ENCODE measurements around the gene ADCY6. TPM values are rescaled to one million over a fixed set of nuclear protein-coding genes. Genes with fewer than 3 reads are reported as not detected.

ADCY6 gene
- total RNA-seq, 4 donors from 2014 or later, result 11.4 to 13.6 (median 12.6) TPM

DNA sequence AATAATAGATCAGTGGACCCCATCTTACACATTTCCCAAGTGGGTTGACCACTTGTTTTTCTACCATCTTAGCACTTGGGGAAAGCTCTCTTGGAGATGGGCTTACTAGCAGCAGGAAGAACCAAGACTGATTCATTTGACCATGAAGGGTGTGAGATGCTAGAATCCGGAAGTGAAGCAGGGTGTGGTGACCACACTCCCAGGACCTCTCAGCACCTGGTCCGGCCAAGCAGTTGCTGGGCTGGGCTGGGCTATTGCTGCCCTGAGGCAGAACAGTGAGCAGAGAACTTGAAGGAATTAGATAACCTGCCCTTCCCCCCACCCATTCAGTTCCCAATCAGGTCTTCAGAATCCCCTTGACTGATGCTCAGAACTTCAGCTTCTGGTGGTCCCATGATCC lies 24.4 kb downstream of the ADCY6 start:
- no peak overlapping the region for H3K27ac ChIP-seq
- ATAC-seq (no peak), DNase-seq (no peak)
- in situ Hi-C loops (cut with MboI; ENCODE audit: low sequenced_read_pairs in 4 of 4), result loop anchor here in 1 of 4 donors (5.0 kb wide), 1 partner anchor 33 kb away; no protein-coding TSS in a partner anchor
- no peak overlapping the region for H3K4me3 ChIP-seq
- peaks cover 0 to 14% of the 10 kb centered on the region in 2 donors for H3K4me1 ChIP-seq
- no peaks in the 10 kb centered on the region for H3K27me3 ChIP-seq
- peaks cover 0 to 15% of the 10 kb centered on the region in 2 donors for H3K36me3 ChIP-seq
- intact Hi-C loops (cut with DNase I; ENCODE audit: low total_unique reads), result no loop called here
- TF ChIP-seq POLR2A (IDR thresholded peaks at IDR 0.05), result no peak
- TF ChIP-seq, protein P1, sequence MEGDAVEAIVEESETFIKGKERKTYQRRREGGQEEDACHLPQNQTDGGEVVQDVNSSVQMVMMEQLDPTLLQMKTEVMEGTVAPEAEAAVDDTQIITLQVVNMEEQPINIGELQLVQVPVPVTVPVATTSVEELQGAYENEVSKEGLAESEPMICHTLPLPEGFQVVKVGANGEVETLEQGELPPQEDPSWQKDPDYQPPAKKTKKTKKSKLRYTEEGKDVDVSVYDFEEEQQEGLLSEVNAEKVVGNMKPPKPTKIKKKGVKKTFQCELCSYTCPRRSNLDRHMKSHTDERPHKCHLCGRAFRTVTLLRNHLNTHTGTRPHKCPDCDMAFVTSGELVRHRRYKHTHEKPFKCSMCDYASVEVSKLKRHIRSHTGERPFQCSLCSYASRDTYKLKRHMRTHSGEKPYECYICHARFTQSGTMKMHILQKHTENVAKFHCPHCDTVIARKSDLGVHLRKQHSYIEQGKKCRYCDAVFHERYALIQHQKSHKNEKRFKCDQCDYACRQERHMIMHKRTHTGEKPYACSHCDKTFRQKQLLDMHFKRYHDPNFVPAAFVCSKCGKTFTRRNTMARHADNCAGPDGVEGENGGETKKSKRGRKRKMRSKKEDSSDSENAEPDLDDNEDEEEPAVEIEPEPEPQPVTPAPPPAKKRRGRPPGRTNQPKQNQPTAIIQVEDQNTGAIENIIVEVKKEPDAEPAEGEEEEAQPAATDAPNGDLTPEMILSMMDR (IDR thresholded peaks at IDR 0.05 in 4 of 5, conservative IDR thresholded peaks at IDR 0.05 in 1 of 5), result no peak
- H3K9me3 ChIP-seq, result no peaks in the 10 kb centered on the region

GRCh38 chr12:48758737-48759136 lies 30.2 kb downstream of the ADCY6 start:
- no peak overlapping the region for H3K4me3 ChIP-seq
- in situ Hi-C loops (cut with MboI; ENCODE audit: low sequenced_read_pairs in 4 of 4), result no loop called here
- H3K27me3 ChIP-seq, result no peaks in the 10 kb centered on the region
- H3K27ac ChIP-seq, result no peak overlapping the region
- peaks cover 0 to under 1% of the 10 kb centered on the region in 2 donors for H3K4me1 ChIP-seq
- no peak for ATAC-seq
- no peaks in the 10 kb centered on the region for H3K36me3 ChIP-seq
- intact Hi-C loops (cut with DNase I; ENCODE audit: low total_unique reads), result no loop called here
- TF ChIP-seq POLR2A (IDR thresholded peaks at IDR 0.05), result no peak
- TF ChIP-seq, protein P1 (IDR thresholded peaks at IDR 0.05 in 4 of 5, conservative IDR thresholded peaks at IDR 0.05 in 1 of 5), result no peak
- no peak for DNase-seq
- no peaks in the 10 kb centered on the region for H3K9me3 ChIP-seq

- intact Hi-C loops (cut with DNase I; ENCODE audit: low total_unique reads) (no loop called here), in situ Hi-C loops (cut with MboI; ENCODE audit: low sequenced_read_pairs in 4 of 4) (no loop called here)
- no peak overlapping the region for H3K4me3 ChIP-seq
- H3K36me3 ChIP-seq, result no peaks in the 10 kb centered on the region
- no peak overlapping the region for H3K27ac ChIP-seq
- no peaks in the 10 kb centered on the region for H3K9me3 ChIP-seq
- ATAC-seq (no peak), DNase-seq (no peak)
- TF ChIP-seq, protein P1 (IDR thresholded peaks at IDR 0.05 in 4 of 5, conservative IDR thresholded peaks at IDR 0.05 in 1 of 5), result no peak
- TF ChIP-seq POLR2A (IDR thresholded peaks at IDR 0.05), result no peak
- peaks cover 0 to 3% of the 10 kb centered on the region in 2 donors for H3K4me1 ChIP-seq
- H3K27me3 ChIP-seq, result no peaks in the 10 kb centered on the region
Measured at GRCh38 chr12:48758186-48758585, 30.7 kb downstream of the ADCY6 start.

DNA sequence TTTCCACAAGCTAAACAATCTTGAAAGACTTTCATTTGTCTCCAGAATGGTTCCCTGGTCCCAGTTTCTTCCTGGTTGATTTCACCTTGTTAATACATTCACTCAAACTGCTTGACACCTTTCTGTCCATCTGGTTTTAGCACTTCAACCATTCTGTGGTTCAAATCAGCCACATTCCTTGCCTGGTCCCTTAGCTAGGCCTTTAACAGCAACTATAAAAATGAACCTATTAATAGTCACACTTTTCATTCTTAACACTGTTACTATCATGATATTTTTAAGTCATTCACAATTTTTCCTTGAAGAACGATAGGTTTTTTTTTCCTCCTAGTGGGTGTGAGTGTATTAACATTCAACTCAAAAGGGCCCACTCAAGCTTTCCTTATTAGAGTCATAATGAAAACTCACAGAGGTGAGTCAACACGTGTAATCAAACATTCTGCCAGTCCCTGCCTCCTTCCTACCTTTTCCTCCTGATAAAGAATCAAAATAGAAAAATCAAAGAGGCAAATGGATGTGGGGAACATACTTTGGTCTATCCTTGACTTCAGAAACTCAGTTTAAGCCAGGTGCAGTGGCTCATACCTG lies 38.0 kb downstream of the ADCY6 start:
- Histone ChIP-seq H3K4me3 (no peak overlapping the region), H3K9me3 (no peaks in the 10 kb centered on the region), H3K27me3 (no peaks in the 10 kb centered on the region), H3K4me1 (peaks cover 0 to 3% of the 10 kb centered on the region in 2 donors), H3K36me3 (no peaks in the 10 kb centered on the region), H3K27ac (no peak overlapping the region)
- no peak for DNase-seq
- in situ Hi-C loops (cut with MboI; ENCODE audit: low sequenced_read_pairs in 4 of 4), result loop anchor here in 3 of 4 donors (5.0 kb wide), 1 partner anchor 46 kb away; no protein-coding TSS in a partner anchor
- no peak for ATAC-seq
- TF ChIP-seq POLR2A (IDR thresholded peaks at IDR 0.05), result no peak
- TF ChIP-seq, protein P1 (IDR thresholded peaks at IDR 0.05 in 4 of 5, conservative IDR thresholded peaks at IDR 0.05 in 1 of 5), result no peak
- intact Hi-C loops (cut with DNase I; ENCODE audit: low total_unique reads), result no loop called here

Data from gastrocnemius medialis (tissue), 4 donors.